Measurements from ENCODE around the gene SCO2.

SCO2 gene

DNA sequence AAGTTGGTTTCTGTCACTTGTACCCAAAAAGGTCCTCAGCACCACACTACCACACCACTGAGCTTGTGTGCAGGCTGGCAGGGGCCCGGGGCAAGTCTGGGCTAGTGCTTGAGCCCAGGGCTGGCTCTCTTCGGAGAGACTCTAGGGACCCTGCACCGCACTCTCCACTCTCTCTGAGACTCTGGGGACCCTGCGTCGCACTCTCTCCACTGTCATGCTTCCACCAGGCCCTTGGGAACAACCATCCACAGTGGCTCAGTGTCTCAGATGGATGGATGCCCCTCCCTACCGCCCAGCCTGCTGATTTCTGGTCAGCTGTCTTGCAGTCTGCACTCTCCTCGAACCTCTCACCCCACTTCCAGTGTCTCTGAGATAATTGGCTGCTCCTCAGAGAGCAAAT is 48.5 kb downstream of the SCO2 start:
- DNase-seq (ENCODE audit: low read depth), result no peak

GRCh38 chr22:50475652-50476002 is 49.8 kb downstream of the SCO2 start:
- no peak for DNase-seq (ENCODE audit: low read depth)

GRCh38 chr22:50474710-50475651 is 50.4 kb downstream of the SCO2 start, which contains the start of gene SBF1:
TSS of gene SBF1 (minus strand) at chr22:50475035. CDS start at chr22:50474840, 195 bp downstream.
- DNase-seq (ENCODE audit: low read depth), result peak; percentile 79

DNA sequence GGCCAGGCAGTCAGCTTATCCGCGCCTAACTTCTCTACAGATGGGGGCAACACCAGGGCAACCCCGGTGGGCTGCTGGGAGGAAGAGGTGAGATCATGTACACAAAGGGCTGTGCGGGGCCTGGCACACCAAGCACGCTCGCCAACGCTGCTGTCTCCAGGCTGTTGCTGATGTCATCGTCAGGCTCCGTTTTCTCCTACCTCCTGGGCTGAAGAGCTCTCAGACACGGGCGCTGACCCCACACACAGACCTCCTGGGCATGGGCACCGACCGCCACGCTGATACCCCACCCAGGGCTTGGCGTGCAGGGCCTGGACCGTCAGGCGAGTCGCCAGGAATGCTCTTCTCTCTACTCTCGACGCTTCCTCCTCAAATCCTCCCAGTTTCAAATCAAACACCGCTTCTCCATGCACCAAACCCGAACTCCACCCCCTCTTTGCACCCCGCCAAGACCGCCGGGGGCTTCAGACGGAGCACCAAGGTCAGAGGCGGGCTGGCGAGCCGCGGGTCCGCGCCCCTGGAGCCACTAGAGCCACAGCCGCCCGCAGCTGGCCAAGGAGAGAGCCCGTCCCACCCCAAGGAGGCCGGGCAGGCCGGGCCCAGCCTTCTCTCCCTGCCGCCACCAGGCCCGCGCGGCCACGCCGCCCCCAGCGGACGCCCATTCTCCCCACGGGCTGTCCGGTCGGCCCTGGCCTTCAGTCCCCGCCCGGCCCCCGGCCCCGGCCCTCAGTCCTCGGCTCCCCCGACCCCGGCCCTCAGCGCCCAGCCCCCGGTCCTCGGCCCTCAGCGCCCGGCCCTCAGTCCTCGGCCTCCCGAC is 51.3 kb downstream of the SCO2 start:
- DNase-seq (ENCODE audit: low read depth), result peak; percentile 71
